Amniotic stem cell (primary cell): Measurements from ENCODE around the gene PRKAG2.
"Not testable (repeated sequence)": the region's sequence is repeated elsewhere in the genome, so short reads cannot be mapped to it uniquely, and the experiment has no call there.

Source experiments
- DNase-seq: peaks from one replicate; lab custom pipeline; 2025; lab: John Stamatoyannopoulos, UW

PRKAG2 gene

GRCh38 chr7:151851145-151851751, 25.7 kb downstream of the PRKAG2 start:
- DNase-seq: no peak

GRCh38 chr7:151850491-151851124, 26.3 kb downstream of the PRKAG2 start:
- DNase-seq: no peak

- DNase-seq: no peak
Measured at GRCh38 chr7:151849879-151850260, 27.0 kb downstream of the PRKAG2 start.

GRCh38 chr7:151849008-151849878, 27.7 kb downstream of the PRKAG2 start:
- no peak for DNase-seq

- DNase-seq: no peak
Measured at GRCh38 chr7:151847681-151848081, 29.2 kb downstream of the PRKAG2 start.

GRCh38 chr7:151847136-151847535, 29.8 kb downstream of the PRKAG2 start:
- no peak for DNase-seq

GRCh38 chr7:151845412-151846205, 31.3 kb downstream of the PRKAG2 start:
- no peak for DNase-seq

- no peak for DNase-seq
Measured at GRCh38 chr7:151844825-151845200, 32.1 kb downstream of the PRKAG2 start.

GRCh38 chr7:151844071-151844824, 32.7 kb downstream of the PRKAG2 start:
- no peak for DNase-seq

- no peak for DNase-seq
Measured at GRCh38 chr7:151843181-151843580, 33.7 kb downstream of the PRKAG2 start.

GRCh38 chr7:151841395-151842051, 35.4 kb downstream of the PRKAG2 start:
- not testable (repeated sequence) for DNase-seq

- no peak for DNase-seq
Measured at GRCh38 chr7:151840088-151840910, 36.6 kb downstream of the PRKAG2 start.

- DNase-seq: no peak
Measured at GRCh38 chr7:151839451-151839921, 37.4 kb downstream of the PRKAG2 start.

GRCh38 chr7:151838861-151839381, 38.0 kb downstream of the PRKAG2 start:
- DNase-seq: no peak

GRCh38 chr7:151838072-151838471, 38.8 kb downstream of the PRKAG2 start:
- DNase-seq: no peak

- DNase-seq: no peak
Measured at GRCh38 chr7:151837285-151838042, 39.5 kb downstream of the PRKAG2 start.

GRCh38 chr7:151836927-151837205, 40.0 kb downstream of the PRKAG2 start:
- no peak for DNase-seq

GRCh38 chr7:151836191-151836926, 40.6 kb downstream of the PRKAG2 start:
- no peak for DNase-seq
